H1 (cell line): Measurements from ENCODE around the gene SLC37A2. TPM values are rescaled to one million over a fixed set of nuclear protein-coding genes. Genes with fewer than 3 reads are reported as not detected.

ENCODE experiments used
- CTCF ChIA-PET: fragments of 300-600 bp; sonication (Branson Sonifier 250); formaldehyde crosslinking; loops from one replicate; lab custom pipeline; 2021; ENCODE audit not compliant: partially characterized antibody; lab: Charles Lee
- POLR2A ChIA-PET: fragments of 300-600 bp; sonication (Branson Sonifier 250); formaldehyde crosslinking; loops from one replicate; lab custom pipeline; 2021; ENCODE audit warnings: inconsistent platforms; ENCODE audit not compliant: partially characterized antibody; lab: Charles Lee
- DNase-seq, 2 experiments: peaks; one replicate each; pipeline versions ENCODE4 v3.0.0 to v3.0.0-alpha.2; 2010 to 2022; ENCODE audit warnings: low spot score in 2 of 2, low read depth in 1 of 2, mixed read lengths in 1 of 2
- FAIRE-seq: peaks from 2 replicates; lab custom pipeline; 2011; peaks lifted over from hg19 to GRCh38; lab: Jason Lieb, UNC
- H2AFZ ChIP-seq: 2 replicates; pipeline ENCODE4 v1.8.1; 2012; ENCODE audit warnings: low read length, inconsistent platforms
- H2AK5ac ChIP-seq: 2 replicates; pipeline ENCODE4 v1.6.1; 2013; ENCODE audit warnings: low read depth, low read length
- H2BK120ac ChIP-seq: replicated peaks from 2 replicates; pipeline ENCODE3; 2013; ENCODE audit warnings: low read depth, low read length, inconsistent platforms
- H2BK12ac ChIP-seq: 2 replicates; pipeline ENCODE4 v1.6.1; 2013; ENCODE audit warnings: low read depth, low read length
- H2BK15ac ChIP-seq: 2 replicates; pipeline ENCODE4 v1.6.1; 2013; ENCODE audit warnings: low read length
- H2BK20ac ChIP-seq: 2 replicates; pipeline ENCODE4 v1.6.1; 2013; ENCODE audit warnings: low read length
- H2BK5ac ChIP-seq: 2 replicates; pipeline ENCODE4 v1.6.1; 2013; ENCODE audit warnings: low read depth, low read length
- H3K14ac ChIP-seq: 2 replicates; pipeline ENCODE4 v1.6.1; 2013; ENCODE audit warnings: inconsistent platforms; ENCODE audit not compliant: insufficient read length
- H3K18ac ChIP-seq: 2 replicates; pipeline ENCODE4 v1.6.1; 2013; ENCODE audit warnings: low read length; ENCODE audit errors: extremely low read depth
- H3K23ac ChIP-seq: 2 replicates; pipeline ENCODE4 v1.6.1; 2013; ENCODE audit warnings: inconsistent platforms; ENCODE audit not compliant: insufficient read length
- H3K23me2 ChIP-seq: 2 replicates; pipeline ENCODE4 v1.6.1; 2013; ENCODE audit warnings: low read depth, low read length
- H3K27ac ChIP-seq: 2 replicates; pipeline ENCODE4 v1.6.1; 2011; ENCODE audit warnings: low read depth, low read length, inconsistent platforms
- H3K27me3 ChIP-seq, 4 experiments: replicated peaks in 1 of 4; 1 replicate in 1 of 4; 2 replicates in 3 of 4; pipeline versions ENCODE4 v1.6.1 to v1.8.1; 2011 to 2013; ENCODE audit warnings: low read length in 3 of 4, mild to moderate bottlenecking in 3 of 4, inconsistent platforms in 2 of 4, mixed read lengths in 2 of 4, moderate library complexity in 1 of 4; ENCODE audit not compliant: control insufficient read depth in 3 of 4, insufficient read depth in 3 of 4; ENCODE audit errors: extremely low read depth in 1 of 4
- H3K36me3 ChIP-seq, 4 experiments: 2 replicates each; pipeline versions ENCODE4 v1.6.1 to v1.8.1; 2011 to 2013; ENCODE audit warnings: mild to moderate bottlenecking in 4 of 4, low read length in 3 of 4, moderate library complexity in 2 of 4, control low read depth in 1 of 4, inconsistent platforms in 1 of 4; ENCODE audit not compliant: insufficient read depth in 4 of 4, control insufficient read depth in 2 of 4
- H3K4ac ChIP-seq: replicated peaks from 2 replicates; pipeline ENCODE3; 2013; ENCODE audit warnings: low read length, low read depth, mixed read lengths, inconsistent platforms; ENCODE audit not compliant: insufficient read length
- H3K4me1 ChIP-seq, 4 experiments: replicated peaks in 1 of 4; 1 replicate in 1 of 4; 2 replicates in 3 of 4; pipeline versions ENCODE4 v1.6.1 to v1.8.1; 2011 to 2013; ENCODE audit warnings: low read length in 3 of 4, inconsistent platforms in 2 of 4, mixed read lengths in 1 of 4; ENCODE audit not compliant: insufficient read depth in 4 of 4, control insufficient read depth in 3 of 4
- H3K4me2 ChIP-seq, 2 experiments: 2 replicates each; pipeline versions ENCODE4 v1.6.1 to v1.8.1; 2011 to 2013; ENCODE audit warnings: low read depth in 2 of 2, low read length in 2 of 2, control low read depth in 1 of 2, inconsistent platforms in 1 of 2, mild to moderate bottlenecking in 1 of 2; ENCODE audit not compliant: insufficient read depth in 1 of 2
- H3K4me3 ChIP-seq, 4 experiments: fragments of 200-600, 300-600 bp in 1 of 4; sonication (generic), shearing (Covaris generic), sonication (Bioruptor Twin) in 1 of 4; 2 replicates each; pipeline versions ENCODE4 v1.5.1 to v1.8.1; 2011 to 2016; ENCODE audit warnings: low read length in 4 of 4, low read depth in 3 of 4, control low read depth in 2 of 4, inconsistent platforms in 2 of 4, mild to moderate bottlenecking in 2 of 4, mixed read lengths in 1 of 4, moderate library complexity in 1 of 4; ENCODE audit not compliant: insufficient read depth in 2 of 4; ENCODE audit errors: extremely low read depth in 1 of 4
- H3K56ac ChIP-seq: replicated peaks from 2 replicates; pipeline ENCODE3; 2013; ENCODE audit warnings: low read depth, mild to moderate bottlenecking, mixed read lengths, low read length, inconsistent platforms; ENCODE audit not compliant: insufficient read length
- H3K79me1 ChIP-seq: 2 replicates; pipeline ENCODE4 v1.6.1; 2013; ENCODE audit warnings: low read depth, low read length, control low read depth
- H3K79me2 ChIP-seq, 2 experiments: 2 replicates each; pipeline versions ENCODE4 v1.6.1 to v1.8.1; 2012 to 2013; ENCODE audit warnings: low read length in 2 of 2, mild to moderate bottlenecking in 2 of 2, inconsistent platforms in 1 of 2; ENCODE audit not compliant: insufficient read depth in 2 of 2, control insufficient read depth in 1 of 2
- H3K9ac ChIP-seq, 4 experiments: replicated peaks in 1 of 4; 1 replicate in 1 of 4; 2 replicates in 3 of 4; pipeline versions ENCODE4 v1.6.1 to v1.8.1; 2011 to 2013; ENCODE audit warnings: low read depth in 3 of 4, low read length in 3 of 4, control low read depth in 2 of 4, mild to moderate bottlenecking in 2 of 4, moderate library complexity in 2 of 4, inconsistent platforms in 1 of 4; ENCODE audit errors: extremely low read depth in 1 of 4
- H3K9me3 ChIP-seq, 2 experiments: 2 replicates each; pipeline versions ENCODE4 v1.6.1 to v1.8.1; 2012 to 2013; ENCODE audit warnings: mild to moderate bottlenecking in 2 of 2, moderate library complexity in 2 of 2, control low read depth in 1 of 2, inconsistent platforms in 1 of 2, low read depth in 1 of 2, low read length in 1 of 2, mixed read lengths in 1 of 2; ENCODE audit not compliant: insufficient read depth in 2 of 2
- H4K20me1 ChIP-seq, 2 experiments: replicated peaks in 1 of 2; 2 replicates each; pipeline versions ENCODE3 to v1.8.1; 2011 to 2013; ENCODE audit warnings: inconsistent platforms in 2 of 2, low read length in 2 of 2, mild to moderate bottlenecking in 1 of 2; ENCODE audit not compliant: insufficient read depth in 2 of 2, control insufficient read depth in 1 of 2
- H4K5ac ChIP-seq: 2 replicates; pipeline ENCODE4 v1.6.1; 2013; ENCODE audit warnings: low read length, low read depth, mixed read lengths, inconsistent platforms; ENCODE audit not compliant: insufficient read length
- H4K8ac ChIP-seq: 2 replicates; pipeline ENCODE4 v1.8.0; 2013; ENCODE audit warnings: mild to moderate bottlenecking, moderate library complexity, low read length, inconsistent platforms; ENCODE audit not compliant: insufficient read depth; ENCODE audit errors: extremely low read depth
- H4K91ac ChIP-seq: replicated peaks from 2 replicates; pipeline ENCODE3; 2013; ENCODE audit warnings: low read length, mixed read lengths, inconsistent platforms; ENCODE audit not compliant: insufficient read length
- ASH2L ChIP-seq: fragments of 200-600, 300-600 bp; sonication (generic); IDR thresholded peaks from one replicate; pipeline ENCODE4 v1.7.1; 2017; ENCODE audit warnings: low read length
- BCL11A ChIP-seq, 2 experiments: IDR thresholded peaks; one replicate each; pipeline ENCODE4 v1.6.1; 2011; ENCODE audit warnings: low read depth in 2 of 2, low read length in 2 of 2, mild to moderate bottlenecking in 2 of 2
- CBX5 ChIP-seq: fragments of 300-800, 300-1000 bp; sonication (generic); IDR thresholded peaks from 2 replicates; pipeline ENCODE4 v1.7.1; 2016; ENCODE audit warnings: antibody characterized with exemption, low read length, low read depth
- CEBPB ChIP-seq: IDR thresholded peaks from 2 replicates; pipeline ENCODE4 v1.6.1; 2012; ENCODE audit warnings: low read depth, low read length
- CHD1 ChIP-seq: IDR thresholded peaks from 2 replicates; pipeline ENCODE4 v1.6.1; 2012; ENCODE audit warnings: low read depth, low read length, improper control_type of control experiment
- HDAC2 ChIP-seq, 2 experiments: fragments of 300-600 bp in 1 of 2; sonication (generic) in 1 of 2; IDR thresholded peaks; 2 replicates each; pipeline ENCODE4 v1.6.1; 2011 to 2012; ENCODE audit warnings: low read depth in 2 of 2, low read length in 2 of 2, mild to moderate bottlenecking in 2 of 2, moderate library complexity in 2 of 2, borderline replicate concordance in 1 of 2, inconsistent platforms in 1 of 2
- HDAC6 ChIP-seq: IDR thresholded peaks from one replicate; pipeline ENCODE4 v1.7.1; 2012; ENCODE audit warnings: low read depth, mild to moderate bottlenecking, inconsistent platforms, low read length, moderate library complexity
- KDM5A ChIP-seq: fragments of 200-600 bp; IDR thresholded peaks from 2 replicates; pipeline ENCODE4 v1.7.1; 2012; ENCODE audit warnings: mild to moderate bottlenecking, low read length, inconsistent platforms, mixed read lengths
- POU5F1 ChIP-seq: IDR thresholded peaks from 2 replicates; pipeline ENCODE4 v1.6.1; 2011; ENCODE audit warnings: low read depth, mild to moderate bottlenecking, low read length, moderate library complexity
- SP2 ChIP-seq: IDR thresholded peaks from 2 replicates; pipeline ENCODE4 v1.6.1; 2012; ENCODE audit warnings: mild to moderate bottlenecking, low read length, inconsistent platforms
- TAF1 ChIP-seq: IDR thresholded peaks from 2 replicates; pipeline ENCODE4 v1.6.1; 2011; ENCODE audit warnings: mild to moderate bottlenecking, low read depth, low read length
- WGBS, 2 experiments: shearing (Covaris generic) in 1 of 2; methylation state at CpG; one replicate each; pipeline versions ENCODE4 v1.1.6 to v1.1.7; 2013 to 2015; ENCODE audit warnings: low lambda C conversion rate in 2 of 2, mixed read lengths in 2 of 2, inconsistent platforms in 1 of 2, low coverage in 1 of 2, missing lambda C conversion rate in 1 of 2; ENCODE audit not compliant: insufficient replicate concordance in 2 of 2, insufficient coverage in 1 of 2, insufficient read length in 1 of 2; ENCODE audit errors: extremely low coverage in 1 of 2, missing lambda C conversion rate in 1 of 2; 5-methylcytosine and 5-hydroxymethylcytosine counted together
- polyA plus RNA-seq, 7 experiments: library from polyadenylated mRNA; depleted of rRNA in 3 of 7; stranded (reverse) in 5 of 7; unstranded in 2 of 7; fragments of >200 nt in 5 of 7; fragments of 200-250 nt in 2 of 7; gene quantifications; 1 replicate in 5 of 7; 2 replicates in 1 of 7; 4 replicates in 1 of 7; pipeline versions ENCODE4 v1.2.1 to v1.2.3, GENCODE V29; 2011 to 2013; ENCODE audit warnings: missing spikeins in 2 of 7, mixed read lengths in 2 of 7
- total RNA-seq: library from RNA; stranded (reverse); fragmentation: NEBNext Ultra II Directional; extraction: Animal tissue kit (Norgen Biotek cat#: 25700); gene quantifications from 2 replicates; pipeline ENCODE4 v1.2.1, GENCODE V29; 2021
- TF ChIP-seq, protein P1 (sequence below): IDR thresholded peaks from 2 replicates; pipeline ENCODE4 v1.6.1; 2012; ENCODE audit warnings: inconsistent platforms

Gene SLC37A2
- total and polyA plus RNA-seq, 2 of the 8 experiments (the other 6 are each of a cell fraction or from before 2014, with no cell fraction given): 1.3 to 1.9 TPM

- POLR2A ChIA-PET: interaction anchor here (0.6 kb wide), 1 partner anchor 64 kb away, joined by 3 read pairs; no protein-coding TSS in a partner anchor
- no peak for TF ChIP-seq TAF1
- no peak for TF ChIP-seq CHD1
- TF ChIP-seq, protein P1, sequence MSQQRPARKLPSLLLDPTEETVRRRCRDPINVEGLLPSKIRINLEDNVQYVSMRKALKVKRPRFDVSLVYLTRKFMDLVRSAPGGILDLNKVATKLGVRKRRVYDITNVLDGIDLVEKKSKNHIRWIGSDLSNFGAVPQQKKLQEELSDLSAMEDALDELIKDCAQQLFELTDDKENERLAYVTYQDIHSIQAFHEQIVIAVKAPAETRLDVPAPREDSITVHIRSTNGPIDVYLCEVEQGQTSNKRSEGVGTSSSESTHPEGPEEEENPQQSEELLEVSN: no peak
- no peak for TF ChIP-seq ASH2L
- no peak for TF ChIP-seq POU5F1
- TF ChIP-seq SP2: no peak
- TF ChIP-seq HDAC2 (IDR thresholded peaks at IDR 0.05; ENCODE audit: borderline replicate concordance in 1 of 2, low read depth in 2 of 2, low read length in 2 of 2): no peak
- no peak for TF ChIP-seq CBX5
- no peak for TF ChIP-seq BCL11A (IDR thresholded peaks at IDR 0.05; ENCODE audit: low read depth in 2 of 2, low read length in 2 of 2)
- TF ChIP-seq KDM5A: no peak
- TF ChIP-seq HDAC6: no peak
- no peak for TF ChIP-seq CEBPB
Measured at GRCh38 chr11:125102510-125102909, 39.4 kb downstream of the SLC37A2 start.

More at GRCh38 chr11:125102510-125102909, 39.4 kb downstream of the SLC37A2 start:
- Histone ChIP-seq H4K5ac (no peak overlapping the region), H3K4me2 (no peak overlapping the region), H3K27ac (no peak overlapping the region), H2BK20ac (no peak overlapping the region), H2BK5ac (no peak overlapping the region), H2BK120ac (no peak overlapping the region), H3K27me3 (no peaks in the 10 kb centered on the region), H2AFZ (no peak overlapping the region), H3K9me3 (peaks cover 14 to 19% of the 10 kb centered on the region in 2 experiments), H4K8ac (no peak overlapping the region), H3K4me3 (no peak overlapping the region), H3K79me1 (no peaks in the 10 kb centered on the region; the same call in 1 of the 2 replicates), H3K23ac (no peak overlapping the region), H2AK5ac (no peak overlapping the region), H3K36me3 (peaks cover 0 to 18% (median 8%) of the 10 kb centered on the region in 4 experiments; a peak in 6 of 8 replicates), H3K18ac (no peak overlapping the region), H3K56ac (no peak overlapping the region), H2BK15ac (no peak overlapping the region), H3K9ac (no peak overlapping the region), H3K4me1 (no peaks in the 10 kb centered on the region; a peak in 2 of 7 replicates), H3K14ac (no peak overlapping the region), H4K20me1 (no peaks in the 10 kb centered on the region), H2BK12ac (no peak overlapping the region), H3K23me2 (no peaks in the 10 kb centered on the region), H3K79me2 (0 out of 4 replicates have a peak, but pooled peaks cover 0 to 7% of the 10 kb centered on the region in 2 experiments), H4K91ac (no peak overlapping the region), H3K4ac (no peak overlapping the region)
- no peak for DNase-seq
- FAIRE-seq: no peak
- WGBS, 2 experiments: 95% methylated on average over 7 of the region's 7 CpGs; no CpG with 5 or more reads in 1 of the 2 experiments
- CTCF ChIA-PET: interaction anchor here (0.6 to 2.1 kb wide), 8 partner anchors 9 to 1139 kb away, joined by 3 to 9 read pairs (median 4); no protein-coding TSS in a partner anchor
